HEK293 (cell line): ENCODE data around the gene PEX26.

Experiments used
- CTCF ChIA-PET: fragments of 350-600 bp; formaldehyde crosslinking; extraction: SDS; loops from one replicate; lab custom pipeline; 2021; ENCODE audit warnings: antibody characterized with exemption; lab: Yijun Ruan, JAX
- POLR2A ChIA-PET: fragments of 300-600 bp; formaldehyde crosslinking; extraction: SDS; loops from one replicate; lab custom pipeline; 2020; ENCODE audit warnings: antibody characterized with exemption, inconsistent platforms; lab: Yijun Ruan, JAX
- H3K27ac ChIP-seq: fragments of 200-500 bp; sonication (Bioruptor generic); 2 replicates; pipeline ENCODE4 v1.5.1; 2014; ENCODE audit warnings: low read depth, low read length, control low read depth, inconsistent platforms; ENCODE audit errors: extremely low read depth
- H3K36me3 ChIP-seq, 2 experiments: fragments of 200-500 bp in 1 of 2; sonication (Bioruptor generic) in 1 of 2; 1 replicate in 1 of 2; 2 replicates in 1 of 2; pipeline ENCODE4 v1.5.1; 2014 to 2017; ENCODE audit warnings: inconsistent platforms in 2 of 2, low read length in 2 of 2; ENCODE audit not compliant: control insufficient read depth in 2 of 2, insufficient read depth in 1 of 2
- H3K4me1 ChIP-seq: fragments of 200-500 bp; sonication (Bioruptor generic); 2 replicates; pipeline ENCODE4 v1.5.1; 2014; ENCODE audit warnings: mild to moderate bottlenecking, low read length, inconsistent platforms; ENCODE audit not compliant: control insufficient read depth, insufficient read depth
- H3K4me3 ChIP-seq: 2 replicates; pipeline ENCODE4 v1.5.1; 2011; ENCODE audit warnings: low read depth, mild to moderate bottlenecking, control low read depth, low read length, moderate library complexity
- H3K9me3 ChIP-seq: fragments of 200-500 bp; sonication (Bioruptor generic); 2 replicates; pipeline ENCODE4 v1.5.1; 2014; ENCODE audit warnings: low read depth, low read length, inconsistent platforms; ENCODE audit not compliant: control insufficient read depth, insufficient read depth
- BCL11B ChIP-seq: fragments of 450-650 bp; formaldehyde crosslinking; IDR thresholded peaks from 2 replicates; pipeline ENCODE4 v1.5.1; 2016; ENCODE audit warnings: low read depth, missing biosample characterization, missing genetic modification characterization
- GLIS2 ChIP-seq: fragments of 450-650 bp; formaldehyde crosslinking; IDR thresholded peaks from 2 replicates; pipeline ENCODE4 v1.5.1; 2016; ENCODE audit warnings: missing biosample characterization, missing genetic modification characterization
- SALL2 ChIP-seq: fragments of 450-650 bp; formaldehyde crosslinking; IDR thresholded peaks from 2 replicates; pipeline ENCODE4 v1.5.0; 2017; ENCODE audit warnings: missing biosample characterization, mild to moderate bottlenecking, missing genetic modification characterization, borderline replicate concordance
- ZFP41 ChIP-seq: fragments of 450-650 bp; formaldehyde crosslinking; IDR thresholded peaks from 2 replicates; pipeline ENCODE4 v1.5.1; 2016; ENCODE audit warnings: missing biosample characterization, missing genetic modification characterization, borderline replicate concordance
- ZNF223 ChIP-seq: fragments of 450-650 bp; formaldehyde crosslinking; IDR thresholded peaks from 2 replicates; pipeline ENCODE4 v1.5.1; 2016; ENCODE audit warnings: missing biosample characterization, missing genetic modification characterization
- ZNF248 ChIP-seq: fragments of 450-650 bp; formaldehyde crosslinking; IDR thresholded peaks from 2 replicates; pipeline ENCODE4 v1.5.1; 2017; ENCODE audit warnings: missing biosample characterization, missing genetic modification characterization
- ZNF266 ChIP-seq: fragments of 450-650 bp; formaldehyde crosslinking; IDR thresholded peaks from 2 replicates; pipeline ENCODE4 v1.5.1; 2016; ENCODE audit warnings: missing biosample characterization, missing genetic modification characterization, low read depth
- ZNF623 ChIP-seq: fragments of 450-650 bp; formaldehyde crosslinking; IDR thresholded peaks from 2 replicates; pipeline ENCODE4 v1.5.1; 2016; ENCODE audit warnings: missing biosample characterization, missing genetic modification characterization
- ZNF664 ChIP-seq: fragments of 450-650 bp; formaldehyde crosslinking; IDR thresholded peaks from 2 replicates; pipeline ENCODE4 v1.5.1; 2016; ENCODE audit warnings: missing biosample characterization, missing genetic modification characterization
- ZSCAN16 ChIP-seq: fragments of 450-650 bp; formaldehyde crosslinking; IDR thresholded peaks from 2 replicates; pipeline ENCODE4 v1.5.1; 2016; ENCODE audit warnings: missing biosample characterization, missing genetic modification characterization
- TF ChIP-seq, protein P1 (sequence below): fragments of 450-650 bp; formaldehyde crosslinking; IDR thresholded peaks from 2 replicates; pipeline ENCODE4 v1.5.1; 2016; ENCODE audit warnings: missing biosample characterization, missing genetic modification characterization
- TF ChIP-seq, protein P2 (sequence below): fragments of 450-650 bp; formaldehyde crosslinking; IDR thresholded peaks from 2 replicates; pipeline ENCODE4 v1.5.1; 2016; ENCODE audit warnings: missing biosample characterization, missing genetic modification characterization, low read depth
- TF ChIP-seq, protein P3 (sequence below): fragments of 450-650 bp; formaldehyde crosslinking; IDR thresholded peaks from 2 replicates; pipeline ENCODE4 v1.5.1; 2016; ENCODE audit warnings: missing biosample characterization, missing genetic modification characterization
- TF ChIP-seq, protein P4 (sequence below): fragments of 450-650 bp; formaldehyde crosslinking; IDR thresholded peaks from 2 replicates; pipeline ENCODE4 v1.5.1; 2017; ENCODE audit warnings: missing biosample characterization, missing genetic modification characterization
- TF ChIP-seq, protein P5 (sequence below): fragments of 450-650 bp; formaldehyde crosslinking; IDR thresholded peaks from 2 replicates; pipeline ENCODE4 v1.5.1; 2017; ENCODE audit warnings: missing biosample characterization, mild to moderate bottlenecking, missing genetic modification characterization, moderate library complexity

The PEX26 gene

DNA sequence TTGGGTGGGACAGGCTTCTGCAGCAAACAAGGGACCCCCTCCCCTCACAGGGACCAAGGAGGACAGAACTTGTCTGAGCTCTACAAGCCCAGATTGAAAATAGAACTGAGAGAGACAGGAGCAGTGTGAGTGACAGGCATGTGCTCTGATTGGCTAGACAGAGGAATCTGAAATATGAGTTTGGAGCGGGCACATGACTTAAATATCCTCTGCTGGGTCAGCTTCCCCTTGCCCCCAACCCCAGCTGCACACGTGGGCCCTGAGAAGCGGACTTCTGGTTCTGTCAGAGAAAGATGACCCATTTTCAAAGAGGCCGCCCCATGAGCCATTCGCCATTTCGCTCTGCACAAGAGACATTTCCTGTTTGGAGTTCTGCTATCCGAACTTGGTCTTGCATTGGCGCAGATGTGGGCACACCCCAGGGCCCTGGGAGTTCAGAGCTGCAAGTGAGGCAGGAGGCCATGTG, 38.1 kb downstream of the PEX26 start:
- ChIA-PET CTCF (no interaction called here), POLR2A (interaction anchor here (0.6 kb wide), 1 partner anchor 34 kb away, joined by 3 read pairs; the partner anchor contains the start of gene USP18)
- TF ChIP-seq GLIS2 (tag by site-specific recombination) (no peak), SALL2 (tag by site-specific recombination) (no peak), ZNF623 (tag by site-specific recombination) (no peak), ZNF266 (tag by site-specific recombination) (no peak), ZNF223 (tag by site-specific recombination) (no peak), ZNF248 (no peak), ZNF664 (no peak)
- TF ChIP-seq, protein P1, sequence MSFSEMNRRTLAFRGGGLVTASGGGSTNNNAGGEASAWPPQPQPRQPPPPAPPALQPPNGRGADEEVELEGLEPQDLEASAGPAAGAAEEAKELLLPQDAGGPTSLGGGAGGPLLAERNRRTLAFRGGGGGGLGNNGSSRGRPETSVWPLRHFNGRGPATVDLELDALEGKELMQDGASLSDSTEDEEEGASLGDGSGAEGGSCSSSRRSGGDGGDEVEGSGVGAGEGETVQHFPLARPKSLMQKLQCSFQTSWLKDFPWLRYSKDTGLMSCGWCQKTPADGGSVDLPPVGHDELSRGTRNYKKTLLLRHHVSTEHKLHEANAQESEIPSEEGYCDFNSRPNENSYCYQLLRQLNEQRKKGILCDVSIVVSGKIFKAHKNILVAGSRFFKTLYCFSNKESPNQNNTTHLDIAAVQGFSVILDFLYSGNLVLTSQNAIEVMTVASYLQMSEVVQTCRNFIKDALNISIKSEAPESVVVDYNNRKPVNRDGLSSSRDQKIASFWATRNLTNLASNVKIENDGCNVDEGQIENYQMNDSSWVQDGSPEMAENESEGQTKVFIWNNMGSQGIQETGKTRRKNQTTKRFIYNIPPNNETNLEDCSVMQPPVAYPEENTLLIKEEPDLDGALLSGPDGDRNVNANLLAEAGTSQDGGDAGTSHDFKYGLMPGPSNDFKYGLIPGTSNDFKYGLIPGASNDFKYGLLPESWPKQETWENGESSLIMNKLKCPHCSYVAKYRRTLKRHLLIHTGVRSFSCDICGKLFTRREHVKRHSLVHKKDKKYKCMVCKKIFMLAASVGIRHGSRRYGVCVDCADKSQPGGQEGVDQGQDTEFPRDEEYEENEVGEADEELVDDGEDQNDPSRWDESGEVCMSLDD (tag by site-specific recombination), result no peak
- TF ChIP-seq, protein P2, sequence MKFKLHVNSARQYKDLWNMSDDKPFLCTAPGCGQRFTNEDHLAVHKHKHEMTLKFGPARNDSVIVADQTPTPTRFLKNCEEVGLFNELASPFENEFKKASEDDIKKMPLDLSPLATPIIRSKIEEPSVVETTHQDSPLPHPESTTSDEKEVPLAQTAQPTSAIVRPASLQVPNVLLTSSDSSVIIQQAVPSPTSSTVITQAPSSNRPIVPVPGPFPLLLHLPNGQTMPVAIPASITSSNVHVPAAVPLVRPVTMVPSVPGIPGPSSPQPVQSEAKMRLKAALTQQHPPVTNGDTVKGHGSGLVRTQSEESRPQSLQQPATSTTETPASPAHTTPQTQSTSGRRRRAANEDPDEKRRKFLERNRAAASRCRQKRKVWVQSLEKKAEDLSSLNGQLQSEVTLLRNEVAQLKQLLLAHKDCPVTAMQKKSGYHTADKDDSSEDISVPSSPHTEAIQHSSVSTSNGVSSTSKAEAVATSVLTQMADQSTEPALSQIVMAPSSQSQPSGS, result no peak
- Histone ChIP-seq H3K4me1 (no peaks in the 10 kb centered on the region), H3K36me3 (no peaks in the 10 kb centered on the region), H3K9me3 (no peaks in the 10 kb centered on the region), H3K4me3 (no peak overlapping the region), H3K27ac (no peak overlapping the region)

DNA sequence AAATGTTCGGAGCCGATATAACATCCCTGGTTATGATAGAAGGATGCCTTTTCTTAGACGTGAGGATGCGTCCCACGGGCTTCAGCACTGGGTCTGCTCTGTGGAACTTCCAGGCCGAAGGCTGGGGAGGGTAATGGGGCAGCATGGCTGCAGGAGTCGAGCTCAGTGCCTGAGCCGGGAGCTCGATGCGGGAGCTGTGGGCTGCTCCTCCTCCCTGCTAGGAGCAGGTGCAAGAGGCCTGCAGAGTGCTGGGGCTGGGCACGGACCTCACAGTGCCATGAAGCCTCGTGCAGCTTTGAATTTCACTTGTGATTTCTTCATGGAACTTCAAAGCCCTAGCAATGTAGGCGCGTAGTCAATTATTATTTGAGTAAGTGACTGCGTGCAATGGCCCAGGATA, 38.8 kb downstream of the PEX26 start:
- Histone ChIP-seq H3K36me3 (no peaks in the 10 kb centered on the region), H3K4me1 (no peaks in the 10 kb centered on the region), H3K9me3 (no peaks in the 10 kb centered on the region)
- POLR2A ChIA-PET, result interaction anchor here (0.6 kb wide), 1 partner anchor 33 kb away, joined by 3 read pairs; the partner anchor contains the start of gene USP18
- TF ChIP-seq ZFP41 (tag by site-specific recombination) (no peak), BCL11B (tag by site-specific recombination) (no peak), ZSCAN16 (tag by site-specific recombination) (no peak)
- TF ChIP-seq, protein P3, sequence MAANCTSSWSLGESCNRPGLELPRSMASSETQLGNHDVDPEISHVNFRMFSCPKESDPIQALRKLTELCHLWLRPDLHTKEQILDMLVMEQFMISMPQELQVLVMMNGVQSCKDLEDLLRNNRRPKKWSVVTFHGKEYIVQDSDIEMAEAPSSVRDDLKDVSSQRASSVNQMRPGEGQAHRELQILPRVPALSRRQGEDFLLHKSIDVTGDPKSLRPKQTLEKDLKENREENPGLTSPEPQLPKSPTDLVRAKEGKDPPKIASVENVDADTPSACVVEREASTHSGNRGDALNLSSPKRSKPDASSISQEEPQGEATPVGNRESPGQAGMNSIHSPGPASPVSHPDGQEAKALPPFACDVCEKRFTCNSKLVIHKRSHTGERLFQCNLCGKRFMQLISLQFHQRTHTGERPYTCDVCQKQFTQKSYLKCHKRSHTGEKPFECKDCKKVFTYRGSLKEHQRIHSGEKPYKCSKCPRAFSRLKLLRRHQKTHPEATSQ (tag by site-specific recombination), result no peak
- TF ChIP-seq, protein P4, sequence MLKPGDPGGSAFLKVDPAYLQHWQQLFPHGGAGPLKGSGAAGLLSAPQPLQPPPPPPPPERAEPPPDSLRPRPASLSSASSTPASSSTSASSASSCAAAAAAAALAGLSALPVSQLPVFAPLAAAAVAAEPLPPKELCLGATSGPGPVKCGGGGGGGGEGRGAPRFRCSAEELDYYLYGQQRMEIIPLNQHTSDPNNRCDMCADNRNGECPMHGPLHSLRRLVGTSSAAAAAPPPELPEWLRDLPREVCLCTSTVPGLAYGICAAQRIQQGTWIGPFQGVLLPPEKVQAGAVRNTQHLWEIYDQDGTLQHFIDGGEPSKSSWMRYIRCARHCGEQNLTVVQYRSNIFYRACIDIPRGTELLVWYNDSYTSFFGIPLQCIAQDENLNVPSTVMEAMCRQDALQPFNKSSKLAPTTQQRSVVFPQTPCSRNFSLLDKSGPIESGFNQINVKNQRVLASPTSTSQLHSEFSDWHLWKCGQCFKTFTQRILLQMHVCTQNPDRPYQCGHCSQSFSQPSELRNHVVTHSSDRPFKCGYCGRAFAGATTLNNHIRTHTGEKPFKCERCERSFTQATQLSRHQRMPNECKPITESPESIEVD (tag by site-specific recombination), result no peak
- TF ChIP-seq, protein P5, sequence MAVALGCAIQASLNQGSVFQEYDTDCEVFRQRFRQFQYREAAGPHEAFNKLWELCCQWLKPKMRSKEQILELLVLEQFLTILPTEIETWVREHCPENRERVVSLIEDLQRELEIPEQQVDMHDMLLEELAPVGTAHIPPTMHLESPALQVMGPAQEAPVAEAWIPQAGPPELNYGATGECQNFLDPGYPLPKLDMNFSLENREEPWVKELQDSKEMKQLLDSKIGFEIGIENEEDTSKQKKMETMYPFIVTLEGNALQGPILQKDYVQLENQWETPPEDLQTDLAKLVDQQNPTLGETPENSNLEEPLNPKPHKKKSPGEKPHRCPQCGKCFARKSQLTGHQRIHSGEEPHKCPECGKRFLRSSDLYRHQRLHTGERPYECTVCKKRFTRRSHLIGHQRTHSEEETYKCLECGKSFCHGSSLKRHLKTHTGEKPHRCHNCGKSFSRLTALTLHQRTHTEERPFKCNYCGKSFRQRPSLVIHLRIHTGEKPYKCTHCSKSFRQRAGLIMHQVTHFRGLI (tag by site-specific recombination), result no peak
- TF ChIP-seq, all 188 proteins: peak for 0
- Histone ChIP-seq H3K27ac (no peak overlapping the region), H3K4me3 (no peak overlapping the region)
- CTCF ChIA-PET, result no interaction called here
